GM21723 (cell line): ENCODE data around the gene ASH1L.
A peak's percentile ranks its signal among the peaks of the same experiment; 100 is the strongest.
"Not testable (repeated sequence)": the region's sequence is repeated elsewhere in the genome, so short reads cannot be mapped to it uniquely, and the experiment has no call there.

Source experiments
- ATAC-seq: cut with Tn5 transposase; IDR thresholded peaks from one replicate; pipeline ENCODE4 v1.9.1; 2021; ENCODE audit warnings: mild to moderate bottlenecking, moderate library complexity; ENCODE audit not compliant: unreplicated experiment

Gene ASH1L

DNA sequence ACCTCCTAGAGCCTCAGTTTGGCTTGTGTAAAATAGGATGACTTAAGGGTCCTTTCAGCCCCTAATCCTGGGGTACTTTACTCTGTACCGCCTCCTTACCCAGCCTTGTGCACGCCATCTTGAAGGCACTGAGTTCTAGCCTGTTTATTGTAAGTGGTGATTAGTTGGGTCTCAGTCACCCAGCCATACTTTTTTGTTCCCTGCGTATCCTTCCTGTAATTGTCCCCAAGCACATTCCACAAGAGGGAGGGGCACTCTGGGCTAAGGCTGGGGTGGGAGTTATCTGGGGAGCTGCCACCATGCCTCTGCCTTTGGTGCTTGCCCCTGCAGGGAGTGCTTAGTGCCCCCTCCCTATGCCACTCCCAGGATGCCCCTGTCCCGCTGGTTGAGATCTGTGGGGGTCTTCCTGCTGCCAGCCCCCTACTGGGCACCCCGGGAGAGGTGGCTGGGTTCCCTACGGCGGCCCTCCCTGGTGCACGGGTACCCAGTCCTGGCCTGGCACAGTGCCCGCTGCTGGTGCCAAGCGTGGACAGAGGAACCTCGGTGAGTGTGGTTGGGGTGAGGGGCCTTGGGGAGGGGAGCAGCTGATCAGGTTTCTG, 253.1 kb downstream of the ASH1L start:
- ATAC-seq: no peak

DNA sequence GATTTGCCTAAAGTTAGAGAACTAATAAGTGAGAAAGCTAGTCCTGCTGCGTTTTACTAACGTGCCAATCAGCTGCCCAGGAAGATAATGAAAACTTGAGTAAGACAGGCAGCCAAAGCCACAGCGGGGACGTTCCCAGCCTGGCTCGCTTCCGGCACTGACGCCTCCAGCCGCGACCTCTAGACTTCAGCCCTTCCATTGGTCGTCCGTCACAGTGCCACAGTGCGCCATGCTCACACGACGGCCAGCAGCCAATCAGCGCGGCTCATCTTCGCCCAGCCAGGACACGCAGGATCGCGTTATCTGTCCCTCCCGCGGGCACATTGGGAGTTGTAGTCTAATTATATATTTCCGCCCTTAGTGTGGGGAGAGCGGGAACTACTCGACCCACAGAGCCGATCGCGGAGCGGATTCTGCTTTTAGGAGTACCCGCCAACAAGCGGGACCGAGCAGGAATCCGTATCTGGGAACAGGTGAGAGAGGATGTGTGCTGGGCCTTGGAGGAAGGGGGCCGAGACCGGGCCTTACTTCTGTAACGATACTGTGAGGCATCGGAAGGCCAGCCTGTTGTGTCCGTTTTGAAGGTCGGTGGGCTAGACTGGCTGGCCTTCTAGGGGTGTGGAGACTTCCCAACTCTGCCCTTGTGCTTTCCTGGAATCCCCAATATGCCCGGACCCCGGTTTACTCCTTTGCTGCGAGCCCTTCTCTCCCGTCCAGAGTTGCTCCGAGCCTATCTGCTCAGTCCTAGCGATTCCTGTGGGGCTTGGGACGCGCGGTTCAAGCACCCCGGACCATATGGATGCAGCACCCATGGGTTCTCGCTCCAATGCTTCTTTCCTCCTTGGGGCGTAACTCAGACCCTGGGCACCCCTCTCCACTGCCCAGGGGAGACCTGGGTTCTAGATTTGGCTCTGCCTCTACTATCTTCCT, 253.8 kb downstream of the ASH1L start, which contains the start of gene FDPS:
Gene FDPS (plus strand): TSS at position 374 of the 930 bp plus-strand sequence. CDS start 924 bp downstream, outside the sequence.
- peak; percentile 96 for ATAC-seq

DNA sequence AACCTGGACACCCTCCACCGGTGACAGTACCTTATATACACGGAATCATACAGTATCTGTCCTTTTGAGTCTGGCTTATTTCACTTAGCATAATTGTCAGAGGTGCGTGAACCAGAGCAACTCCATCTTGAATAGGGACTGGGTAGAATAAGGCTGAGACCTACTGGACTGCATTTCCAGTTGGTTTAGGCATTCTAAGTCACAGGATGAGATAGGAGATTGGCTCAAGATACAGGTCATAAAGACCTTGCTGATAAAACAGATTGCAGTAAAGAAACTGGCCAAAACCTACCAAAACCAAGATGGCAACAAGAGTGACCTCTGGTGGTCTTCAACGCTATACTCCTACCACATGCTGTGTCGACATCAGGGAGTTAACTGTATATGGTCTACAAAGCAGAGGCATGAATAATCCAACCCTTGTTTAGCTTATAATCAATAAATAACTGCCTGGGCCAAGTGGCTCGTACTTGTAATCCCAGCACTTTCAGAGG, 255.3 kb downstream of the ASH1L start:
- no peak for ATAC-seq

DNA sequence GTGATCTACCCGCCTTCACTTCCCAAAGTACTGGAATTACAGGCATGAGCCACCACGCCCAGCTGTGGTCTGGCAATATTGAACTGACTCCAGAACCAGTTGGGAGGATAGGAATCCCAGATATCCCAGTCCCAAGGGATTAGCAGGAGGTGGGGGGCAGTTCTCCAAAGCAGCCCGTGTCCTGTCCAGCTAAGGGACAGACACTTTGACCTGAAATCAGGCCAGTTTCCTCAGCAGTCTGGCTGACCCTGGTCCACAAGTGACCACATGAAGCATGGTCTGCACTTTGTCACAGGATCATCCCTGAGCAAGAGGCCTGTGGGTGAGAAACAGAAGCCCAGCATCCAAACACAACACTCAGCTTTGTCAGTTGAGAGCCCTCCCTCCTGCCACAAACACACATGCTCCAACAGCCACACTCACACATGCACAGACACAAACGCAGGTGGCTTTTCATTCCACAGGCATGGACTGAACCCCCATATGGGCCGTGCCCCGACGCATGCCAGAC, 256.7 kb downstream of the ASH1L start:
- no peak for ATAC-seq

DNA sequence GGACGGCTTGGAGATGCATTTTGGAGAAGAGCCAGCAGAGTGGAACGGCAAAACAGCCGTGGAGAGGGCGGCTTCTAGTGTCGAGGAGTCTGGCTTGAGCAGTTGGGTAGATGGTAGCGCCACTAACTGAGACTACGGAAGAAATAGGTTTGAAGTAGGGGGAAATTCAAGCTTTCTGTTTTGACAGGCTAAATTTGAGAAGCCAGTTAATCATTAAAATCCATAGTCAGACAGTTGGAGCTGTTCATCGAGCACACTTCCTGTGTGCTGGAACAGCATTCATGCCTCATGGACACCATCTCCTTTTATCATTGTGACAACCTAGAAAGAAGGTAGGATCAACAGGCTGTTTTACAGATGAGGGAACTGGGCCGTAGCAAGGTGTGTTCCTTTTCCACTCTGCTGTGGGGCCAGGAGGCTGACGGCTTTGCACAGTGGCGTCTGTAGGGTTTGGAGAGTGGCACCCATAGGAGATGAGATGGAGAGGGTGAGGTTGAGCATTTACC, 258.0 kb downstream of the ASH1L start:
- ATAC-seq: no peak

DNA sequence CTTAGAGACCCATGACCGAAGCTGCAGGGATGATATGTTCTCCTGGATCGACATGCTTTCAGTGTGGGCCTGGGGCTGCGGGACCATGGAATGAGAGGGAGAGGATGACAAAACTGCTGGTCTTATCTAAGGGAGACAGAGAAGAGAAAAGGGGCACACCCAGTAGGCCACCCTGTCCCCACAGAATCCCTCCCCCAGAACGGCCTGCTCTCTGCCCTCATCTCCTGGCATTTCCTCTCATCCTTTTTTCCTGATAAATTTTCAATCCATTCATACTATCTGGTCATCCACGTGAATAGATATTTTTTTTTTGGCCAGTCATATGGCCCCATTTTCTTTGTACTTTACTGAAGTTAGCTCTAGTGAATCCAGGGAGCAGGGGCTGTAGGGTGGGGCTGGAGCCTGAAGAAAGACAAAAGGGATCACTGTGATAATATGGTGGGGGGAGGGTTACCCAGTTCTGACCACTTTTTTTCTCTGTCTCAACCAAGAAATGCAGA, 261.2 kb downstream of the ASH1L start, which contains the start of gene PKLR:
Gene PKLR (minus strand): TSS at position 97 of the 500 bp plus-strand sequence. CDS start 43 bp downstream, at position 54.
- ATAC-seq: no peak

DNA sequence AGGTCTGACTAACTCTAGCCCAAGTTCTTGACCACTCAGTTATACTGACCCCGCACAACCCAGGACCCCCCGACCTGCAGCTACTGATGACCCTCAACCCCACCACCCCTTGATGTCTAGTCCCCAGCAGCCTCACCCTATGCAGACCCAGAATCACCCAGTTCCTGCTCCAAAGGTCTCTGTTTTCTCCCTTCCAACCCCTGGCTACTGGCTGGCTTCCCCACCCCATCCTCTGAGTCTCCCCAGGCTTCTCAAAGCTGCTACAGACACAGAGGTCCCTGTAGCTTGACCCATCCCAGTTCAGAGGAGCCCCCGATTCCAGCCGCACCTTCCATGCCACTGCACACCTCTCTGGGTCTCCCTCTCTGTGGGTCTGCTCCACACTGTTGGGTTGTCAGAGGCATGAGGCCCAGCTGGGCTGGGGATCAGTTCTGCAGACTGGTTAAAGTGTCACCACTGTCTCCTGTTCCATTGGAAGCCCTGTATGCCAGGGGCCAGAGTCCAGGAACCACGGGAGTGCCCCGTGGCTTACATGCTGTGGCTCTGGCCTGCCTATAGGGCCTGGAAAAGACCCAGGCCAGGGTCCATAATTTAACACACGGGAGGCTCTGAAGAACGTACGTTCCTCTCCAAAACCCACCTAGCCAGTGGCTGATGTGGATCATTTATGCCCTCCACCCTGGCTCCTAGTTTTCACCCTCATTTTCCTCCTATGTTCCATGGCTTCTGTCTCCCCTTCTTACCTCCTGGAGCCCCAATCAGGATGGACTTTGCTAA, 261.9 kb downstream of the ASH1L start:
- ATAC-seq: no peak

DNA sequence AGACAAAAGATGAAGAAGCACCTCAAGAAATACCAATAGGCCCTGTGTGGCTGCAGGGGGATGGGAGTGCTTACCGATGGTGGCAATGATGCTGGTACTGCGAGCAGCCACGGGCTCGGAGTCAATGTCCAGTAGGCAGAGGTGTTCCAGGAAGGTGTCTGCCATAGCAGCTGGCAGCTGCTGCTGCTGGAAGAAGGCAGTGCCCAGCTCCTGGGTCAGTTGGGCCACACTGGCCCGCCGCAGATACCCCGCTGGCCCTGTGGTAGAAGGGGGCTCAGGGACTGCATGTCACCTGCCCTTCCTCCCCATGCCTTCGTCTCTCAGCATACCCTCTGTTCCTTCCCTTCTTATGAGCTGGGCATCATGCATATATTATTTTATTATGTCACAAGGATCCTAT, 262.6 kb downstream of the ASH1L start:
- no peak for ATAC-seq

DNA sequence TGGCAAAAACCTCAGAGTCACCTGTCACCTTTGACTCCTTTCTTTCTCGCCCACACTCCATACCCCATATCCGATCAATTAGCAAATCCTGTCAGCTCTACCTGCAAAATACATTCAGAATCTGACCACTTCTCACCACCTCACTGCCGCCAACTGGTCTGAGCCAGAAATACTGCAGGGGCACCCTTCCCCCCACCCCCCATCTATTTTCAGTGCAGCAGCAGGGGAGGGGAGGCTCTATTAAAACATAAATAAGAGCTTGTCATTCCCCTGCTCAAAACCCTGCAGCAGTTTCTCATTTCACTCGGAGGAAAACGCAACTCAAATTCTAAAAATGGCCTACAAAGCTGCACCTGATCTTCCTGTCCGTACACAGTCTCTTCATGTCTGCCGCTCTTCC, 265.2 kb downstream of the ASH1L start:
- no peak for ATAC-seq

DNA sequence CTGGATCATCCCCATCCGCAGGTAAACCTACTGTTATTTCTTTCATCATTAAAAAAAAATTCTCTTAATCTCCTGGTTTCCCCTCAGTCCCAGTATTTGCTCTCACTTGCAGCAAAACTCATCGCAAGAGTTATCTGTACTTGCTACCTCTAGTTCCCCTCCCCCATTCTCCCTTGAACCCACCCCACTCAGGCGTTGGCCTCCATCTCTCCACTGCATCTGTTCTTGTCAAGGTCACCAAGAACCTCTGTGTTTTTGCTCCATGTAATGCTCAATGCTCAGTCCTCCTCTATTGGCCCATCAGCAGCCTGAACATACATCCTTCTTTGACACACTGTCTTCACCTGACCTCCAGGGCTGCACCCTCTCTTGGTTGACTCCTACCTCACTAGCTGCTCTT, 265.9 kb downstream of the ASH1L start:
- ATAC-seq: no peak

DNA sequence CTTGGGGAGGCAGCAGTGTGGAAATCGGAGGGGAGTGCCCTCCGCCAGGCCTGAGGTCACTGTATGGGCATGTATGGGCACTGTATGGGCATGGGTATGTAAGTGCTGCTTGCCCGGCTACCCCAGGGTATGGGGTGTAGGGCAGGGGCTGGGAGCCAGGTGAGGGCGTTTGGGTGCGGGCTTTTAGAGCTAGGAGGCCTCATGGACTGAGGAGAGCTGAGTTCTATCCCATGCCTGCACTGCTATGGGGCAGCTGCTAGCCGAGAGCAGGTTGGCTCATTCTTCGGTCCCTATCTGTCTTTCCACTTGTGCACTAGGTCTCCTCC, 266.7 kb downstream of the ASH1L start:
- no peak for ATAC-seq

DNA sequence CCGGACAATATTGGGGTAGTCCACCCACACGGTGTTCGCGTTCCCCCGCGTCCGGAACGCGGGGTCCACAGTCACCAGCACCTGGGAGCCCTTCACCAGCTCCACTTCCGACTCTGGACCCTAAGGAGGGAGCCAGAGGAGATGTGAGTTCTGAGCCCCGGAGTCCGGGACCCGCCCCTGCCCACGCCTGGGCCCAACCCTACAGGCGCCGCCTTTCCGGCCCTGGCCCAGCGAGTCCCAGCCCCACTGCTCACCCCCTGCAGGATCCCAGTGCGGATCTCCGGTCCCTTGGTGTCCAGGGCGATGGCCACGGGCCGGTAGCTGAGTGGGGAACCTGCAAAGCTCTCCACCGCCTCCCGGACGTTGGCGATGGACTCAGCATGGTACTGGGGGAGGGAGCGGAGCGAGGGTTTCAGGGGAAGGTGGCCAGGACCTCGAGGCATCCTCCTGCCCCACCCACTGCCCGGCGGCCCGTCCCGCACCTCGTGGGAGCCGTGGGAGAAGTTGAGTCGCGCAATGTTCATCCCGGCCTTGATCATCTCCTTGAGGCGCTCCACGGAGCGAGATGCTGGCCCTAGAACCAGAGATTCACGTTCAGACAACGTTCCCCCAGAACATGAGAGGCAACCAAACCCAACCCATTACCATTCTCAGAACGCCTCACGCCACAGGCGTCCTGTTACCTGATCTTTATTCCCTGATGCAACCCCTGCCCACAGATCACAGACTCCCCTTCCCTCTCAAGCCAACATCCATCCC, 267.2 kb downstream of the ASH1L start:
- ATAC-seq: no peak

DNA sequence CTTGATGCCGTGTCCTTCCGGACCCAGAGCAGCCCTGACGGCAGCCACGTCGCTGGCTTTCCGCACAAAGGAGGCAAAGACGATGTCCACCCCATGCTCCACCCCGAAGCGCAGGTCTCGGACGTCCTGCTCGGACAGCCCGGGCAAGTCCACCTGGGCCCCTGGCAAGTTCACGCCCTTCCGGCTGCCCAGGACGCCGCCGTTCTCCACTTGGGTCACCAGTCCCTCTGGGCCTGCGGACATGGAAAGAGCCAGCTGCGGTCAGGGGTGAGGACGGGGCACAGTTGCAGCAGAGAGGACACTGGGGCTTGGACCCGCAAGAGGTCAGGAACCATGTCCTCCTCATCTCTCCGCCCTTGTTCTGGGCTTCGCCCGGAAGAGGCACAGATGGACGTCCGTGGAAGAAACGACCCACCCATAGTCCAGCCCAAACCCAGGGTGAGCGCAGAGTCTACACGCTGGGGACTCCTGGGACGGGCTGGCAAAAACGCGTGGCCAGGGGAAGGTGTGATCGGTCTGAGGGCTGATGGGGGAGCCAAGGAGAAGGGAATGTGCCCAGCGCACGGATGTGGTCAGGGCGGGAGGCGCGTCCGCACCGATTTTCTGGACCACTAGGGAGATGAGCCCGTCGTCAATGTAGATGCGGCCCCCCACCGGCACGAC, 268.0 kb downstream of the ASH1L start:
- ATAC-seq: no peak

DNA sequence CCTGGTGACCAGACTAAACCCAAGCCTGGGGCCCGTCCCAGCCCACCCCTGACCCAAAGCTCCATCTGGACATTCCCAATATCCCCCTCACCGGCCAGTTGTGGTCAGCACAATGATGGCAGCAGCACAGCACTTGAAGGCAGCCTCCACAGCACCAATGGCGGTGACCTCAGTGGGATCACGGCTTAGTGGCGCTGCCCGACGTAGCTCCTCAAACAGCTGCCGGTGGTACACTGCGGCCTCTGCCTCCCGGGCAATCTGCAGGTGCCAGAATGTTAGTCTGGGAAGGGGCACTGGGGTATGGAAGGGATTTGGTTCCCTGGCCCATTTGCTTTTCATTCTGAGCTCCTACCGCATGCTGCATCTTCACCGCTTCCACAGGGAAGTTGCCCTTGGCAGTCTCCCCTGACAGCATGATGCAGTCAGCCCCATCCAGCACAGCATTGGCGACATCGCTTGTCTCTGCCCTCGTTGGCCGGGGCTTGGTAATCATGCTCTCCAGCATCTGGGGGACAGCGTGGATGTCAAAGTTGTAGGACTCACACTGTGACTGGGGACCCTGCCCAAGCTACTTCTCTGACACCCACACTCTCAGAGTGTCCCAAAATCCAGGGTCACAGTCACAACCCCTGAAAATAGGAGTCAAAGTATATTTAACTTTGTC, 269.4 kb downstream of the ASH1L start:
- ATAC-seq: no peak

DNA sequence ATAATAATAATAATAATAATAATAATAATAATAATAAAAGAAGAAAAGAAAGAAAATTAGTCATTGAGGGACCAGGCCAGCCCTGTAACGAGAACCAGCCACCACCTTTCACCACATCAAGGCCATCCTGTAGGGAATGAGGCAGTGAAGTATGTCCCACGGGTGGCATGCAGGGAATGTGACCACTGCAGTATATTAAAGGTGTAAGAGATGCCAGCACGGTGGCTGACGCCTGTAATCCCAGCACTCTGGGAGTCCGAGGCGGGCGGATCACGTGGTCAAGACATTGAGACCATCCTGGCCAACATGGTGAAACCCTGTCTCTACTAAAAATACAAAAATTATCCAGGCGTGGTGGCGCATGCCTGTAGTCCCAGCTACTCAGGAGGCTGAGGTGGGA, 271.6 kb downstream of the ASH1L start:
- not testable (repeated sequence) for ATAC-seq

DNA sequence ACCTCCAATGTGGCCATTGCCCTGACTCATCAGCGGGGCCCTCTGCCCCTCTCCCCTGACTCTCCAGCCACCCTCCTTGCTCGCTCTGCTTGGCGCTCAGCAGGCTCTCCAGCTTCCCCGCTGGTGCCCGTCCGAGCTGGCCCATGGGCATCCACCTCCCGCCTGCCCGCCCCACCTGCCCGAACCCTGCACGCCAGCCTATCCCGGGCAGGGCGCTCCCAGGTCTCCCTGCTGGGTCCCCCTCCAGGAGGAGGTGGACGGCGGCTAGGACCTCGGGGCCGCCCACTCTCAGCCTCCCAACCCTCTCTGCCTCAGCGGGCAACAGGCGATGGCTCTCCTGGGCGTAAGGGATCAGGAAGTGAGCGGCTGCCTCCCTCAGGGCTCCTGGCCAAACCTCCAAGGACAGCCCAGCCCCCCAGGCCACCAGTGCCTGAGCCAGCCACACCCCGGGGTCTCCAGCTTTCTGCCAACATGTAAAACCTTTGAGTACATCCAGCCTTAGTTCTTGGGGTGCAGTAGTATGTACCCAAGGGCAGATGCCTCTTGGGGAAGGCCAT, 274.5 kb downstream of the ASH1L start:
- no peak for ATAC-seq

DNA sequence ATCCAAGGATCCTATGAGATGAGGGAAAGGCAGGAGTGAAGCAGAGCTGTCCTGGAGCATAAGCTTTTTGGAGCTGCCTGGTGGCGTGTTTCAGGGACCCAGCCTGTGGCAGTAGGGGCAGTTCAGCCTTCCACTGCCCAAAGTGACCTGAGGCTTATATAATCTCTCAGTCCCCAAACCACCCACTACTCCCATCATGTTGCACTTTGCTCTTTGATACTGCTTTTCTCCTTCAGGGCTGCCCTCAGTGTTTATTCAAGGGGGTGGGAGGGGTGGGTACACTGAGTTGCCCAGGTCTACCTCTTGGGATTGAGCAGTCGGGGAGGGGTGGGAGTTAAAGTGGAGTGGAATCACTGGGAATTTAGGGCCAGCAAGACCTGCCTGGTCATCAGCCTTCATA, 276.1 kb downstream of the ASH1L start:
- ATAC-seq: no peak

DNA sequence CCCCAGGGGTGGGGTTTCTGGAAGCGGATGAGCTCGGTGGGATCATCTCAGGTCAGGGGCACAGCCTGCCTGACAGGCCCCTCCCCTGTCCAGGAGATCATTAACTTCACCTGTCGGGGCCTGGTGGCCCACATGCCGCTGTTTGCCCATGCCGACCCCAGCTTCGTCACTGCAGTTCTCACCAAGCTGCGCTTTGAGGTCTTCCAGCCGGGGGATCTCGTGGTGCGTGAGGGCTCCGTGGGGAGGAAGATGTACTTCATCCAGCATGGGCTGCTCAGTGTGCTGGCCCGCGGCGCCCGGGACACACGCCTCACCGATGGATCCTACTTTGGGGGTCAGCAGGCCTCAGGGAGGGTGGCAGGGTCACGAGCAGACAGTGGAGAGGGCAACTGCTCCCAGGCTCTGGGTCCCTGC, 277.0 kb downstream of the ASH1L start:
- ATAC-seq: no peak
